Stimulated activated CD8-positive, alpha-beta memory T cell treated with anti-CD3 and anti-CD28 coated beads, Interleukin-4, amount 100 ng/mL, for 1 hour (primary cell): ENCODE results near the gene FBXO33.

Experiments used
- DNase-seq, 2 donors: peaks; one replicate each; pipeline ENCODE4 v3.0.0-alpha.2; 2020; ENCODE audit warnings: low read depth in 2 of 2, low spot score in 1 of 2

Gene FBXO33

DNA sequence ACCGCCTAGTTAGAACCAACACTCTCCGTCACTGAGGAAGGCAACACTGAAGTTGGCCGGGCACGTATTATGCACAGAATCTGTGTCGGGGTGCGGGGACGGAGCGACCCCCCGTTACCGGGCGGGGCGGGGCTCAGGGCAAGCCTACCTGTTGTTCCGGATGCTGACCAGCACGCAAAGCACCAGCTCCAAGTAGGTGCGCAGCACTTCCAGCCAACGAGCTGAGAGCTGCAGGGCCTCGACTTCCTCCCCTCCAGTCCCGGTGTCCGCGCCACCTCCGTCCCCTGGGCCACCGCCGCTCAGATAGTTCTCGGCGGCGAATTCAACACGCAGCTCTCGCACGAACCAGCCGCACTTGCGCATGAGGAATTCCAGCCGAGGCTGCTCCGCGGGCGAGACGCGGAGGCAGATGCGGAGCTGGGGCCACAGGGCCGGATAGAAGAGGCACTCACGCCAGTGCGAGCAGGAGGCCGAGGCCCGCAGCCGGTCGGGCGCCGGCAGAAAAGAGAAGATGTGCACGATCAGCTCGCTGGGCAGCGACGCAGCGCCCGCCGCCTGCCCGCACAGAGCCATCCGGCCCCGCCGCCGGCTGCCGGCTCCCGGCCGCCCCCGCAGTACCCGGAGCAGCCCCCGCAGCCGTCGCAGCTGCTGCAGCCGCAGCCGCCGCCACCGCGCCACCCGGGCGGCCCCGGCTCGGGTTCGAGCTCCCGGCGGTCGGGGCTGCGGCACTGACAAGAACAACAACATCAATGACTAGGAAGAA is 636 bp downstream of the FBXO33 start:
- peak in 1 of 2 donors; percentile 20 for DNase-seq

DNA sequence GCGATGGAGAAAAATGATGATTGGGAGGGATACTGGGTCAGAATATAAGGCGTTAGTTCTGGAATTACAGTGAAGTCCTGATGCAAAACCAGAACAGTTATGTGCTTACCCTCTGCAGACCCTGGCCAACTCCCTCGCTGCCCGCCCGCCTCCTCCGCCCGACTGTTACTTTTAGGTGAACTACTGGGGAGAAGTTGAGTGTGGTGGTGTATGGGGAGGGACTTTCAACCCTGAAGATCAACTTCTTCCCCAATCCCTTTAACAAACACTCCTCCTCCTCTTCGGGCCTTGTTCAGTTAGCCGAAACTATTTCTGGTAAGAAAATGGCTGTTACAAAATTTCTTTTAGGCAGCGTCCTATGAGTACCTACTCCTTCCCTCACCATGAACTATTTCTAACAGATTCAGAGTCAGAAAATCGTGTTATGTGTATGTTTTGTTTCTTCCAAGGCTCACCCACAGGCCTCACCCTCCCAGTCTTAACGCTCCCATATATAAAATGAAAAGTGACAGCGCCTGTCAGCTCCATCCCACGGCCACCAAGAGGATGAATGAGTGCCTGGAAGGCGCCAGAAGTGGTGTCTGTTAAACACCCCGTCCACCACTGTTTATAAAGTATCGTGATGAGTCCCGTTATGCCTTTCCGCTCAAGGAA is 1.3 kb downstream of the FBXO33 start:
- DNase-seq = no peak

DNA sequence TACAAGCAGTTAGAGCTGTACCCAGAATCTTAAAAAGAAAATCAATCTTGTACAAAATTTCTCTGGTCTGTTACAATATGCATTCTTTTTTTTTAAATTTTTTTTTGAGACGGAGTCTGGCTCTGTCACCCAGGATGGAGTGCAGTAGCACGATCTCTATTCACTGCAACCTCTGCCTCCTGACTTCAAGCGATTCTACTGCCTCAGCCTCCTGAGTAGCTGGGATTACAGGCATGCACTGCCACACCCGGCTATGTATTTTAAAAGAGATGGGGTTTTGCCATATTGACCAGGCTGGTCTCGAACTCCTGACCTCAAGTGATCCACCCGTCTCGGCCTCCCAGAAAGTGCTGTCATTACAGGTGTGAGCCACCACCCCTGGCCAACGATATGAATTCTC is 4.1 kb downstream of the FBXO33 start:
- no peak for DNase-seq

DNA sequence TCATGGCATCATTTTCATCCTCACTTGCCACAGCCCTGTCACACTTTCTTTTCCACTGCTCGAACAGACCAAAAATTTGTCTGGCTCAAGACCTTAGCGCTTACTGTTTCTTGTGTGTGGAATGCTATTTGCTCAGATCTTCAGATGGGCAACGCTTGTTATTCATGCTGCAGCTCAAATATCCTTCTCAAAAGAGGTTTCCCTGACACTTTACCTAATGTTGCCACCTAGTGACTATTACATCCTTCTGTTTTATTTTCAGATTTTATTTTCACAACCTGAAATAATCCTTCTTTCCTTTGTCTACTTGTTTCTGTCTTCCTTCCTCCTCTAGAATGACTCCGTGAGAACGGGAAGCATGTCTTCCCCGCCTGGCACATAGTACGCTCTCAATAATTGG is 5.6 kb downstream of the FBXO33 start:
- no peak for DNase-seq

DNA sequence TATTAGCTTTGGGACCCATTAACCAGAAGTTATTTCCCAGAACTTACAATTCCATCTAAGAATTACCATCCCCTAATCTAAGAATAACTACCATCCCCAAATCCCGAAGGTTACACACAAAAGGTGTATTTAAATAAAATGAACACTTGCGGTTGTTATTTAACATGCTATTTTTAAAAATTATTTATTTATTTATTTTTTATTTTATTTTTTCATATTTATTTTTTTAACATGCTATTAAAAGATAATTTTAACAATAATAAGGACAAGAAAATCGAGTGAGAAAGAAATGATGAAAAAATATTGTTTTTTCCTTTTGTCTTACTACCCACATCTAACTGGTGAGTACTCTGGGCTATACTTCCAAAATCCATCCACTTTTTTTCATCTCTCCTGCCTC is 6.3 kb downstream of the FBXO33 start:
- DNase-seq = no peak

DNA sequence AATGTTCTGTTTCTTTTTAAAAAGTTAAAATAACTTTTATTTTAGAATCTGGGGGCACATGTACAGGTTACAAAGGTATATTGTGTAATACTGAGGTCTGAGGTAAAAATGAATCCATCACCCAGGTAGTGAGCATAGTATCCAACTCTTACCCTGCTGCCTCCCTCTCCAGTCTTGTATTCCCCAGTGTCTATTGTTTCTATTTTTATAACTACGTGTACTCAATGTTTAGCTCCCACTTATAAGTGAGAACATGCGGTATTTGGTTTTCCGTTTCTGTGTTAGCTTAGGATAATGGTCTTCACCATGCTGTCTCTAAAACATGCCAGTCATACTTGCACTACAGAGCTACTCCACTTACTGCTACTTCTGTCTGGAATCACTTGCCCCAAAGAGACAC is 8.4 kb downstream of the FBXO33 start:
- DNase-seq = no peak

DNA sequence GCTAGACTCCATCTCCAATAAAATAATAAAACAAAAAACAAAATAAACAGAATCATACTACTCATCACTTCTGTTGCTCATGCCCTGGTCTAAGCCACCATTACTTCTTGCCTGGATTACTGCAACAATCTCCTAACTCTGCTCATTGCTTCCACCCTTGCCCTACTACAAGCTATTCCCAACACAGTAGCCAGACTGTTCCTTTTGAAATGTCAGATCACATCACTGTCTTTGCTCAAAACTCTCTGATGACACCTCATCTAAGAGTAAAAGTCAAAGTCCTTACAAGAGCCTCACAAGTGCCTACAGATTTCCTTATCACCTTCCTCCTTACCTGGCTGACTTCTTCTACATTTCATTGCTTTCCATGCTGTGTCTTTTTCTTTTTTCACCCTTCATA is 10.0 kb downstream of the FBXO33 start:
- DNase-seq = no peak

DNA sequence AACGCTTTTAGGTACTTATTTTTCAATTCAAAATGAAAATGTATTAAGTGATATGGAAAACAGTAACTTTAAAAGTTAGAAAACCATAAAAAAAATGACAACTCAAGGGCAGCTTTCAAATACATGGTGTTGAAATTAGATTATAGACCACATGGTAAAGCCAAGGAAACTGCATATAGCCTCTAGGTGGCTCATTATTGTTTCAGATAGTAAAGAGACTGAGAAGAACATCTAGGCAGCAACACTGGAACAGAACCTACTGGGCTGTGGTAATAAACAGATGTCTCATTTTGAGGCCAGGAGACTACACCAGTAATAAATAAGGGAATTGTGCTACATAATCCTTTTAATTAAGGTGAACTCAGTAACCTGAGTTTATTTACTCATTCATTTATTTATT is 13.0 kb downstream of the FBXO33 start:
- DNase-seq = no peak

DNA sequence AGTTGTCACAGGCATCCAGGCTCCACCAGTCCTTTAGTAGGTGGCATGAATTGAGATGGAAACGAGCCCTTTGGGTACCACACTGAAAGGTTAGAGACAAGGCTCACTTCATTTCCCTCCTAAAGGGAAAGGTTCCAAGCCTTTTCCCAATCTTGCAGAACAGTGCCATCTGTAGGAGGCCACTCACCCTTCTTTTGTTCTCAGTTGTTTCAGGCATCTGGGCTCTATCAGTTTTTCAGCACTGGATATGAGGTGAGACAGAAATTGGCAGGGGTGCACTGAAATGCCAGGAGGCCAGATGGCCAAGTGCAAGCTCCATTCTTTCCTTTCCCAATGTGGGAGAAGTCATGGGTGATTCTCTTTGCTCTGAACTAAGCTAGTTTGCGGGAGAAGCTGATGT is 15.2 kb downstream of the FBXO33 start:
- no peak for DNase-seq

DNA sequence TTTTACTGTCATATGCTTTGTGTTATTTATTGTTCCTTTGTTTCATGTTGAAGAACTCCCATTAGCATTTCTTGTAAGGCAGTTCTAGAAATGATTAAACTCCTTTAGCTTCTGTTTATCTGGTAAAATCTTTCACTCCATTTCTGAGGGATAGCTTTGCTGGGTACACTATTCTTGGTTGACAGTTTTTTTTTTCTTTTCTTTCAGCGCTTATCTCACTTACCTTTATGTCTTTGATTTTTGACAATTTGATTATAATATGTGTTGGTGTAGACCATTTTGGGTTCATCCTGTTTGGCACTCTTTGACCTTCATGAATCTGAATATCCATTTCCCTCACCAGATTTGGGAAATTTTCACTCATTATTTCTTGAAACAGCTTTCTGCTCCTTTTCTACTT is 16.2 kb downstream of the FBXO33 start:
- DNase-seq = no peak

DNA sequence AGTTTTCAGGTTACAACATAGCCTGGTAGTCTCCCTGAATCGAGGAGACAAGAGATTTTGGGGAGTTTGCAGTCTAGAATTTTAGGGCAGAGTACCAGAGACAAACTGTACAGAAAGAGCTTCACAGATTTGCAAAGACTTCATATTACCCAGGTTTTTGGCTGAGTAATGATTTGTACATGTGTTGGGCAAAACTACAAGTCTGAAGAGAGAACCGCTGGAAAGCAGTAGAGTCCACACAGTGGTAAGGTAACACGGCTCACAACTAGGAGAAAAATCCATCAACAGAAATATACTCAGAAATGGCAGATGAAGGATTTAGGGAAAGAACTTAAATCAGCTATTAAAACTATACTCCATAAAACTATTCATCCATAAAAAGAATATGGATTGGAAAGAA is 25.7 kb downstream of the FBXO33 start:
- no peak for DNase-seq

DNA sequence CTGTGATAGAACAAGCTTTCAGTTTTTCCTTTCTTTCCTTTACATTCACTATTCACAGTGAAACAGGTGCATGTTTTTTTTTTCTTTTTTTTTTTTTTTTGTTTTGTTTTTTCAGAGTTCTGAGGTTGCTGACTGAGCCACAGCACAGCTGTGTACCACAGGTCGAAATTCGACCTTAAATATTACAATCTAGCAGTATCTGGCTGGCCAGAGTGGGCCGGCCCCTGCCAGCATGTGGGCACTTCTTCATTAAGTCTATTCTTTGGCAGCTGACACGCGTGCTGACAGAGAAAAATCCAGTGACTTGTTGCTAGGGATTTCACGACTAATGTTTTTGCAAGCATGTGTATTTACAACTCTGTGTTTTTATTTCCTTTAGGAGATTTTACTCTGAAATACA is 33.9 kb downstream of the FBXO33 start:
- DNase-seq = no peak

DNA sequence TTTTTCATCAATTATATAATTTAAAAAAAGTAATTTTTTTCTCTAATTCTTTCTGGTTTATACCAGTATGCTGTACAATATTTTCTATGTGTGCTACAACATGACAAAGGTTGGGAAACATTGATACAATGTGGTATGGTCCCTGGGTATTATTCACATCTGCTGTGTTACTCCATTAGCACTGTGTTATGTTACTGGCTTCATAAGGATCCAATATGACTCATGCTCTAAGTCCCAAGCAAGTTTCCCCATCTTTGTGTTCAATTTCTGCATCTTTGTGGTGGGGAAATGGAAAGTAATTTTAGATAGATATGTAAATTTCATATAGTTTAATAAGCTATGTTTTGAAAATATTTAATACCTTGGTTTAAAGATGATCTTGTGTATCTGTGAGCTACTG is 35.8 kb downstream of the FBXO33 start:
- no peak for DNase-seq

DNA sequence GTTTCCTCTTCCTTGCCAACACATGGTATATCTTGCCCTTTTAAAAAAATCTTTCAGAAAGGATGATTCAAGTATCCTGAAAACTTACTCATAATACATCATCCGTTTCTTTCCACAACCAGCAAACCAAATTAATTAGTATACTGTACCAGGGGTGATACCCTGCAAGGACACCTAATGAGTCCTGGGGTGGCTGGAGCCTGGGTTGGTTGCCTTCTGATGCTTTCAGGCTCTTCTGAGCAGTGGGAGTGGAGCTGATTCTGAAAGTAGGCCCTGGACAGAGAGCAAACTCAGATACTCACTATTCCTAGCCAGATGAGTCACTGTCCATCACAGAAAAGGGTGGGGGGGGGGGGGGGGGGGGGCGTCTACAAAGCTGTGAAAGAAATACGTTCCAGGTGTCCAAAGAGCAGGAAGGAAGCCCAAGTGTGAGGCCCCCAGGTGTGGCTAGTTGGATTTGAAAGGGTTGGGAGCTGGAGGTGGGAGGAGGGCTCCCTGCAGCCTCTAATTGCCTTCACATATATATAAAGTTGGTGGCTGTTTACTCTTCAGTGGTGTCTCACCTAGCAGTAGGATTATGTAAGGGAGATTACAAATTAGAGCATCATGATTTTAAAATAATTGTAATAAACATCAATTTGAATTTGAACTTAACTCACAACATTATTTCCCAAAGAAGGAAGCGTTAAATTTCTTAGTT is 36.5 kb downstream of the FBXO33 start:
- no peak for DNase-seq

DNA sequence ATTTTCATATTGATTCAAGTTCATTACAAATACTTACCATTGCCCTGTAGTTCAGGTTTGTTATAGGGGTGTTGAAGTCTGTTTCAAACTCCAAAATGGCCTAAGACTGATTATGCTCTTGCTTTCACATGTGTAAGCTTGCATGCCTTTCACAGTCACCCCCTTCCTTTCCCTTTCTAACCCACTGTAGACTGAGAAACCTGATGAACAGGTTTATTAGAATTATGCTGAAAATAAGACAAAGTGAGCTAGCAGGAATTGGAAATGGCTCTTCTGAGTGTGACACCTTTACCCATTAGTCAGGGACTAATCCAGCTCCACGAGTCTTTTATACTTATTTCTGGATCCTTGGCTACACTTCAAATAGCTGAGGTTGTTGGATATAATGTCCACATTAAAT is 38.9 kb downstream of the FBXO33 start:
- DNase-seq = no peak

DNA sequence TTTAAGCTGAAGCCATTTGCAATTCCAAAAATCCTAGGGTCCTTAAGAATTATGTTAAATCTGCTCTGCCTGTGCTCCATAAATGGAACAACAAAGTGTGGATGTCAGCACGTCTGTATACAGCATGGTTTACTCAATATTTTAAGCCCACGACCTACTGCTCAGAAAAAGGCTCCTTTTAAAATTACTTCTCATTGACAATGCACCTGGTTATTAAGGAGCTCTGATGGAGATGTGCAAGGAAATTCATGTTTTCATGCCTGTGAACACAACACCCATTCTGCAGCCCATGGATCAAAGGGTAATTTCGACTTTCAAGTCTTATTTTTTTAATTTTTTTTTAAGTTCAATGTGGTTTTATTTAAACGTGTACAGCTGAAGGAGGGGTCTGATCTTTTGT is 48.1 kb downstream of the FBXO33 start:
- DNase-seq = no peak

DNA sequence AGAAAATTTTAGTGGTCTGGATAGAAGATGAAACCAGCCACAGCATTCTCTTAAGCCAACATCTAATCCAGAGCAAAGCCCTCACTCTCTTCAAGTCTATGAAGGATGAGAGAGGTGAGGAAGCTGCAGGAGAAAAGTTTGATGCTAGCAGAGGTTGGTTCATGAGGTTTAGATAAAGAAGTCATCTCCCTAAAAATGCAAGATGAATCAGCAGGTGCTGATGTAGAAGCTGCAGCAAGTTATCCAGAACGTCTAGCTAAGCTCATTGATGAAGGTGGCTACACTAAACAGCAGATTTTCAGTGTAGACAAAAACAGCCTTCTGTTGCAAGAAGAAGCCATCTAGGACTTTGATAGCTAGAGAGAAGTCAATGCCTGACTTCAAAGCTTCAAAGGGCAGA is 48.5 kb downstream of the FBXO33 start:
- DNase-seq = no peak

DNA sequence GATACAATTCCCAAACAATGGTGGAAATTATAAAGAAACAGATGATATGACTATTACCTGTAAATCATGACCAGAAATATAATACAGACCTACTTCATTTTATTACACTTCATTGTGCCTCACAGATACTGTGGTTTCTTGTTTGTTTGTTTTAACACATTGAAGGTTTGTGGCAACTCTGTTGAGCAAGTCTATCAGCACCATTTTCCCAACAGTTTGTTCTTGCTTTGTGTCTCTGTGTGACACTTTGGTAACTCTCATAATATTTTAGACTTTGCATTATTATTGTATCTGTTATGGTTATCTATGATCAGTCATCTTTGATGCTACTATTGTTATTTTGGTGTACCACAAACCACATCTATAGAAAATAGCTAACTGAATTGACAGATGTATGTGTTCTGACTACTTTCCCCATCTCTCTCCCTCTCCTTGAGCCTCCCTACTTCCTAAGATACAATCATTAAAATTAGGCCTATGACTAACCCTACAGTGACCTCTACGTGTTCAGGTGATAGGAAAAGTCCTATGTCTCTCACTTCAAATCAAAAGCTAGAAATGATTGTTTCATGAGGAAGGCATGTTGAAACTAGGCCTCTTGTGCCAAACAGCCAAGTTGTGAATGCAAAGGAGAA is 49.1 kb downstream of the FBXO33 start:
- DNase-seq = no peak

DNA sequence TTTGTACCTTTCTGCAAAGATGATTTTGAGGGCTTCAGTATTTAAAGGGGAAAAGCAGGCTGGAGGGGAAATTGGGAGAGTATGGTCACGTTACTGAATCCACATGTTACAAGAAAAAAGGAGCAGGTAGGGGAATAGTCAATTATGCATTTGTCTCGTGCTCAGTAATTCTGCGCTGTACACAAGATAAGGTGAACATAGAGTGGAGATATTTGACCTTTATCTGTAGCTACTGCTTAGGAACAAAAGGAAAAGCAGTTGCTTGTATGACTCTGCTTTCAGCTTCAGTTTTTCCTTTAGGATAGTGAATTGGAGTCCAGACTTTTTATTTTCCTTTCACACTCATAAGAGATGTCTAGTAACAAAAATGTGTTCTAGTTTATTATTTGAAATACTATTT is 49.8 kb downstream of the FBXO33 start:
- DNase-seq = no peak

DNA sequence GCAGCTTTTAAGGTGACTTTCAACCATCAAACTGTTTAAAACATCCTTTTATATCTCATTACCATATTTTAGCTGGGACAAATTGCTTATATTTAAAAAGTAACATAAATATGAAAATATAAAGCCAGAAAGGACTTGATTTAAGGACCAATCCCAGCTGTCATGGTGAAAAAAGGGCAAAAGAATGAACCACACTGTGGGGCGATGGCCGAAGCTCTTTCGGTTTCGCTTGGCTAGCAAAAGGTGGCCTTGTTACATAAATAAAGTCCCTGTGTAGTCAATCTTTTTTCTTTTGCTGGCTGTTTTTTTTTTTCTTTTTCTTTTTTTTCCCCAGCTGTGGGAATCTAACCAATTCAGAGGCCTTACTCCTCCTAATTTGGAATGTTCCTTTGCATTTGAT is 50.9 kb downstream of the FBXO33 start:
- no peak for DNase-seq

DNA sequence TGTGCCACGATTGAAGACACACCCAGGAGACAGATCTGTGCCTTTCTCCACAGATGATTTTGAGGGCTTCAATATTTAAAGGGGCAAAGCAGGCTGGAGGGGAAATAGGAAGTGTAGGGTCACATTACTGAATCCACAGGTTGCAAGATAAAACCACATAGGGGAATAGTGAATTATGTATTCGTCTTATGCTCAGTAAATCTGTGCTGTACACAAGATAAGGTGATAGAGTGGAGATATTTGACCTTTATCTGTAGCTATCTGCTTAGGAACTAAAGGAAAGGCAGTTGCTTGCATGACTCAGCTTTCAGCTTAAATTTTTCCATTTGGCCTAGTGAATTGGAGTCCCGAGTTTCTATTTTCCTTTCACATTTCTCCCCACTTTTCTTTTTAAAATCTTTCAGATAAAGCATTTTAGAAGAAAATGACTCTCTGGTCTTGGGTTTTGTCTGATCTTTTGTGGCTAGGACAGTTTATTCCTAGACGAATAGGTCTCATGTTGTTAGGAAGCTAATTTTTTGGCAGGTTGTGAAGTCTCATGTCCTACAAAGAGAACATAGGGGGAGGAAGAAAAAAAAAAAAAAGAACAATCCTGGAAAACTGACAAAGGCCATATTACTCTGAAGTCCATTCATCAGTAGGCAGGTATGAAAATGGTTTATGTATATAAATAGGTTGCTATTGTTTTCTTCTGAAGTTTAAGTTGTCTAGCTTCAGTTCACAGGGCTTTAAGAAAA is 55.4 kb downstream of the FBXO33 start:
- no peak for DNase-seq
